HFFc6 (cell line): ENCODE data around the gene MDFIC2. TPM values are rescaled to one million over a fixed set of nuclear protein-coding genes. Genes with fewer than 3 reads are reported as not detected.
A peak's percentile ranks its signal among the peaks of the same experiment; 100 is the strongest.

Source experiments
- DNase-seq: peaks from one replicate; pipeline ENCODE4 v3.0.0-alpha.2; 2018
- H3K27ac Mint-ChIP-seq: 2 replicates; pipeline ENCODE4 v1.8.0; 2020; ENCODE audit warnings: mild to moderate bottlenecking, mixed read lengths
- H3K27me3 Mint-ChIP-seq: 2 replicates; pipeline ENCODE4 v1.8.0; 2021; ENCODE audit warnings: mild to moderate bottlenecking, moderate library complexity, mixed read lengths; ENCODE audit not compliant: insufficient read depth
- H3K36me3 Mint-ChIP-seq: 2 replicates; pipeline ENCODE4 v1.8.0; 2021; ENCODE audit warnings: low read depth, mixed read lengths
- H3K4me1 Mint-ChIP-seq: 2 replicates; pipeline ENCODE4 v1.8.0; 2020; ENCODE audit warnings: low read depth, mixed read lengths
- H3K4me3 Mint-ChIP-seq: 2 replicates; pipeline ENCODE4 v1.8.0; 2020; ENCODE audit warnings: mild to moderate bottlenecking, moderate library complexity, mixed read lengths
- H3K9me3 Mint-ChIP-seq: 2 replicates; pipeline ENCODE4 v1.8.0; 2020; ENCODE audit warnings: mild to moderate bottlenecking, mixed read lengths
- long read RNA-seq: library from polyadenylated mRNA; unstranded; transcript quantifications from one replicate; pipeline ENCODE4 v2.0.0, GENCODE V29; 2019
- total RNA-seq, 6 experiments: library from RNA; stranded (reverse); fragmentation: NEBNext Ultra II Directional; extraction: Animal tissue kit (Norgen Biotek cat#: 25700); gene quantifications; 2 replicates in 1 of 6; 3 replicates in 5 of 6; pipeline ENCODE4 v1.2.3, GENCODE V29; 2021
- TF ChIP-seq, protein P1 (sequence below): fragments of 200-600 bp; sonication (generic); IDR thresholded peaks from 2 replicates; pipeline ENCODE4 v1.5.0; 2021; ENCODE audit warnings: antibody characterized with exemption, mild to moderate bottlenecking

Gene MDFIC2
- total RNA-seq, result not detected
- long read RNA-seq, result 0 reads

DNA sequence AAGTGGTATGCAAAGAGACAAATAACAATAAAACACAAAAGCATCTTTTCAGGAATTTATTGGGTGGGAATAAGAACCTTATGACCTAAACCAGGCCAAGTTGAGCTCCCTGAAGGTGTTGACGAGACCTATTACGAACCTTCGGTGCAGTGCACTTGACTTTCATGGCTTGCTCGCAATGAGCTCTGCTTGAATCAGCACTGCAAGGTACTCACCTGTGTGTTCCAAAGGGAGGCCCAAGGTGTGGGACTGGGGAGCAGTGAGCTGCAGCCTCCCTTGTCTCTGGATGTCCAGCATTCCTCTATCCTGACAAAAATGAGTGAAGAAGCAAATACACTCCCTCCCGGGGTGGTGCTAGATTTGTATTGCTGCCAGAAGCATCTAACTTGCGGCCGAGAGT lies at the start of gene MDFIC2:
TSS of gene MDFIC2 (minus strand) at position 303 of the 400 bp plus-strand sequence. CDS start 665 bp downstream, outside the sequence.
- no peak within 1 kb of the TSS for H3K4me3 Mint-ChIP-seq
- H3K27ac Mint-ChIP-seq, result no peak within 1 kb of the TSS
- no peaks in the 10 kb centered on the region for H3K9me3 Mint-ChIP-seq
- H3K27me3 Mint-ChIP-seq, result peaks cover 1% of the 10 kb centered on the region; the same call in 1 of the 2 replicates
- no peaks in the 10 kb centered on the region for H3K4me1 Mint-ChIP-seq
- TF ChIP-seq, protein P1, sequence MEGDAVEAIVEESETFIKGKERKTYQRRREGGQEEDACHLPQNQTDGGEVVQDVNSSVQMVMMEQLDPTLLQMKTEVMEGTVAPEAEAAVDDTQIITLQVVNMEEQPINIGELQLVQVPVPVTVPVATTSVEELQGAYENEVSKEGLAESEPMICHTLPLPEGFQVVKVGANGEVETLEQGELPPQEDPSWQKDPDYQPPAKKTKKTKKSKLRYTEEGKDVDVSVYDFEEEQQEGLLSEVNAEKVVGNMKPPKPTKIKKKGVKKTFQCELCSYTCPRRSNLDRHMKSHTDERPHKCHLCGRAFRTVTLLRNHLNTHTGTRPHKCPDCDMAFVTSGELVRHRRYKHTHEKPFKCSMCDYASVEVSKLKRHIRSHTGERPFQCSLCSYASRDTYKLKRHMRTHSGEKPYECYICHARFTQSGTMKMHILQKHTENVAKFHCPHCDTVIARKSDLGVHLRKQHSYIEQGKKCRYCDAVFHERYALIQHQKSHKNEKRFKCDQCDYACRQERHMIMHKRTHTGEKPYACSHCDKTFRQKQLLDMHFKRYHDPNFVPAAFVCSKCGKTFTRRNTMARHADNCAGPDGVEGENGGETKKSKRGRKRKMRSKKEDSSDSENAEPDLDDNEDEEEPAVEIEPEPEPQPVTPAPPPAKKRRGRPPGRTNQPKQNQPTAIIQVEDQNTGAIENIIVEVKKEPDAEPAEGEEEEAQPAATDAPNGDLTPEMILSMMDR, result no peak
- H3K36me3 Mint-ChIP-seq, result no peaks in the 10 kb centered on the region
- no peak for DNase-seq

DNA sequence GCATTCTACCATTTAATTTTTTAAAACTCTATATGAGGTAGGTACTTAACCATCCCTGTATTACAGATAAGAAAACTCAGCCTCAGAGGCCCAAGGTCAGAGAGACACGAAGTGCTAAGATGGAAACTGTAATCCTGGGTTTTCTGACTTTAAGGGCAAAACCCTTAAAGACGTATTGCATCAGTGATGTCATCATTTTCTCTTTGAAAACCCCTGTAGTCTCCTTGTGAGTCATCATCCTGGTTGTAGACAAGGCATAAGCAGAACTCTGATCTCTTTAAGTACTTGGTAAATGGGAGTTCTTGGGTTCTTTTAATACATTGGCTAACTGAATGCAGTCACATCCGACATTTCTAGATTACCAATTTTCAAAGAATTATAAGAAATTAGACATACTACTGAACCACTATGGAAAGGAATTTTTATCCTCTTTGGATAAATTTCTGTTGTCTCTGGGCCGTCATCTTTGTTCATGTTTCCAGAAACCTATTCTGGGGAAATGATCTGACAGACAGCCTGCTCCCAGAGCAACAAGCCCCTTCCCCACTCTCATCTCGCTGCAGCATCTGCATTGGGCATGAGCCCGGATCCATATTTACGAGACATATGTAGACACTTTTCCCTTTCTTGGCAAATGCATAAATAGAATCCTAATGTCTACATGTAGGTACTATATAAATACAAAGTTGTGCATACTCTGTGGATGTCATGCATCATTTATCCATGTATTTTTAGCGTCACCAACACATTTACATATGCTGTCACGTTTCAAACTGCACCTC lies 48.7 kb upstream of the MDFIC2 start:
- Mint-ChIP-seq H3K36me3 (no peaks in the 10 kb centered on the region), H3K9me3 (peaks cover 5% of the 10 kb centered on the region), H3K4me1 (no peaks in the 10 kb centered on the region), H3K27ac (no peak overlapping the region), H3K27me3 (no peaks in the 10 kb centered on the region; the same call in none of the 2 replicates), H3K4me3 (no peak overlapping the region)
- TF ChIP-seq, protein P1, result no peak
- no peak for DNase-seq

GRCh38 chr3:70359711-70360110 lies 47.3 kb upstream of the MDFIC2 start:
- Mint-ChIP-seq H3K27ac (no peak overlapping the region), H3K4me1 (no peaks in the 10 kb centered on the region), H3K36me3 (no peaks in the 10 kb centered on the region), H3K27me3 (no peaks in the 10 kb centered on the region; the same call in none of the 2 replicates), H3K4me3 (no peak overlapping the region), H3K9me3 (peaks cover 3% of the 10 kb centered on the region)
- DNase-seq, result no peak
- TF ChIP-seq, protein P1, result no peak

DNA sequence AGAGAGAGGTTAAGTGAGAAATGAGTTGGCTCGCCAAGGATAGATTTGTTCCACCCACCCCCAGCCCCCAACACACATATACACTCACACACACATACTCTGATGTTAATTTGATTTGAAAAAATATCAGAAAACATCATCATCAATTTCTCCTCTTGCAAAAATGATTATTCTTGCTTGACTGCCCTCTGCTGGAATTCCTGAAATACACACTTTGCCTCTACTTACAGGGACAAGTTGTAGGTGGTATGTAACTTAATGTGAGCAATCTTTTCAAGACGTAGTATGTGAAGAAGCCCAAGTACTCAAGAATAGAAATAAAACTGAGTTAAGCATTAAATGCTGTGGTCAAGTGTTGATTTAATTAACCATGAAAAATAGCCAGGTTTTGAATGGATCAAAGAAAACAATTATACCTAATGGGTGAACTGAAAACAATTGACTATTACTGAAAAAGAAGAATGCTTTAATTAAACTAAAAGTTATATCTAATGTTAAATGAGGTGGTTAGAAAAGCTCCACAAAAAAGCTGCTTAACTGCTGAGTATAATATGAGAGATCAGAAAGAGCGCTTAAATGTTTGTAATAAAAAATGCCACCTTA lies 46.6 kb upstream of the MDFIC2 start:
- DNase-seq, result peak; percentile 2
- no peaks in the 10 kb centered on the region; the same call in none of the 2 replicates for H3K27me3 Mint-ChIP-seq
- H3K9me3 Mint-ChIP-seq, result no peaks in the 10 kb centered on the region
- H3K36me3 Mint-ChIP-seq, result no peaks in the 10 kb centered on the region
- H3K4me1 Mint-ChIP-seq, result no peaks in the 10 kb centered on the region
- no peak overlapping the region for H3K27ac Mint-ChIP-seq
- H3K4me3 Mint-ChIP-seq, result no peak overlapping the region
- TF ChIP-seq, protein P1, result peak; percentile 73

DNA sequence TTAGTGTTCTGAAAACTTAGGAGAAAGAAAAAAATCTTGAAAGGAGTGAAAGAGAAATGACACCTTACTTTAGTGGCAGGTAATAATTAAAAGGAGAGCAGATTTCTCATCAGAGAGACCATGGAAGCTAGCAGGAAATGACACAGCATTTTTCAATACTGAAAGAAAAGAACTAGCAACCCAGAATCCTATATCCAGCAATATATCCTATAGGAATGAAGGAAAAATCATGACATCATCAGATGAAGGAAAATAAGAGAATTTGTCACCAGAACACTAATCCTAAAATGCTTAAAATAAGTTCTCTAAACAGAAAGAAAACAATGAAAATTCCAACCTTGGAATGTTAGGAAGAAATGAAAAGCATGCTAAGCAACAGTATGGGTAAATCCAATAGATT lies 39.8 kb upstream of the MDFIC2 start:
- TF ChIP-seq, protein P1, result no peak

More for the DNA sequence above, 39.8 kb upstream of the MDFIC2 start:
- no peak for DNase-seq
- Mint-ChIP-seq H3K4me3 (no peak overlapping the region), H3K4me1 (no peaks in the 10 kb centered on the region), H3K36me3 (no peaks in the 10 kb centered on the region), H3K27ac (no peak overlapping the region), H3K9me3 (peaks cover 22% of the 10 kb centered on the region), H3K27me3 (no peaks in the 10 kb centered on the region)
